T47D (cell line): Measurements from ENCODE around the gene GBA2.

Experiments
- DNase-seq, 2 experiments: peaks; one replicate each; pipeline versions ENCODE4 v3.0.0 to v3.0.0-alpha.2; 2011 to 2012; ENCODE audit warnings: low read depth in 1 of 2, low spot score in 1 of 2
- JUND ChIP-seq: IDR thresholded peaks from 2 replicates; pipeline ENCODE4 v1.6.1; 2012; ENCODE audit warnings: low read depth
- in situ Hi-C: cut with HindIII; loops from 2 replicates; pipeline ENCODE4 v1.10.0; 2016; ENCODE audit warnings: low sequenced_read_pairs, low pct_unique_long_range_greater_than_20kb

Gene GBA2

DNA sequence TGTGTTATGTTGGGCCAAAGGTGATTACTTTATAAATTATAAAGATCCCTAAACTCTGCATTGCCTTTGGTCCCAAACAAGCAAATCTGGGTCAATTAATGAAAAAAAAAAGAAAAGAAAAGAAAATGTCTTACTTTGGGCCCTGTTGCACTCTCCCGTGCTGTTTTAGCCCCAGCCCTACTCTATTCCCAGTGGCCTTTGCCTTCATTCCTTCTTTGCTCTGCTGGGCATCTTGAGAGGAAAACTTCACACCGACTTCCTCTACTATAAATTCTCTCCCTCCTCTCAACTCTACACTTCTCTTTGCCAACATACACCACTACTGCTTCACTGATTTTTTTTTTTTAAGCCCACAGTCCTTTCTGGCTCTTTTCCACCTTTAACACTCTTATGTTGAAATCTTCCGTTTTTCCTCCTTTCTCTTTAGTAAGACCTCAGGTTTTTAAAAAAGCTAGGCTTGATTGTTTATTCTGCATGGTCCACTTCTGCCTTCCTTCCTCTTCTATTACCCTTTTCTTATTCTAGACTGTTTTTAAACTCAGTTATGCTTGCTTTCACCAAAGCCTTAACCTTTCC, 9.5 kb upstream of the GBA2 start:
- no peak for DNase-seq

DNA sequence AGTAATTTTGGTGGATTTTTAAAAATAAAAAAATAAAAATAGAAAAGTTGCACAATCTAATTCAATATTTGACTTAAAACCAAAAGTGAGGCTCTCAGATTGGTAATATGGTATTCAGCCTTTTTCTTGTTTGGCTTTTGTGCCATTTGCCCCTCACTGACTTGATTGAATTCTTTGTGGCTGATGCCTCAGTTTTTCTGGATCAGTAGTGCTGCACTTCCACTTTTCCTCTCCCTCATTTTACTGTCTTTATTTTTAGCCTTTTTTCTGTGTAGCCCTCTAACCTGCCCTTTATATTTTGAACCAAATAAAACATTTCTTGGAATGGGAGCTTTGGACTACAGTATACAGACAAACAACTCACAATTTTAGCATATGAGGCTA, 8.9 kb upstream of the GBA2 start:
- no peak for TF ChIP-seq JUND
- no peak for DNase-seq
- in situ Hi-C loops, result no loop called here

More for the DNA sequence above, 9.5 kb upstream of the GBA2 start:
- in situ Hi-C loops, result no loop called here
- no peak for TF ChIP-seq JUND

DNA sequence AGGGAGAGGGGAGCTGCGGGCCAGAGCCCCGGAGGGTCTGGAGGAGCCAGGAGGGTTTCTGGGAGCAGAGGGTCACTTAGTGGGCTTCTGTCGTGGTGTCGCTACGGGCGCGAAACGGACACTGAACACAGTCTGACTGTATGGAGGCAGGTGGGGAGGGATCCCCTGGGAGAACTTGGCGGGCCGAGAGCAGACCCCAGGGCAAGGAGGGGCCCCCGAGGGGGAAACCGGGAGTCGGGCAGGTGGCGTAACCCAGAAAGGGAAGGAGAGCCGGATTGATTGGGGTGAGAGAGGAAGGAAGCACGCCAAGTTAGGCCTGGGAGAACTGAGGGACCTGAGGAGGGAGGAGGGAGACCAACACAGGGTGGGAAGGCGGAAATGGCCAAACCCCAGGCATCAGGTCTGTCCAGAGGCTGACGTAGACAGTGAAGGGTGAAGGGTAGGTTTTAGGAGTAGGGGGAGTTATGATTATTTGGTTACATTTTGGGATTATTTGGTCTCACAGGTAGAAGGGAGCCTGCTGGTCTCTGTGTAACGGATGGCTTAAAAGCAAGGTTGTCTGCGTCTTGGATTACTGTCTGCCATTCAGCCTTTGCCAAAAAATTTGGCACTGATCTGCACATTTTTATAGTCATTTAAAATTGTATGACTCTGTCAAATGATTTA, 8.3 kb upstream of the GBA2 start:
- no peak for TF ChIP-seq JUND
- no peak for DNase-seq
- in situ Hi-C loops, result no loop called here

DNA sequence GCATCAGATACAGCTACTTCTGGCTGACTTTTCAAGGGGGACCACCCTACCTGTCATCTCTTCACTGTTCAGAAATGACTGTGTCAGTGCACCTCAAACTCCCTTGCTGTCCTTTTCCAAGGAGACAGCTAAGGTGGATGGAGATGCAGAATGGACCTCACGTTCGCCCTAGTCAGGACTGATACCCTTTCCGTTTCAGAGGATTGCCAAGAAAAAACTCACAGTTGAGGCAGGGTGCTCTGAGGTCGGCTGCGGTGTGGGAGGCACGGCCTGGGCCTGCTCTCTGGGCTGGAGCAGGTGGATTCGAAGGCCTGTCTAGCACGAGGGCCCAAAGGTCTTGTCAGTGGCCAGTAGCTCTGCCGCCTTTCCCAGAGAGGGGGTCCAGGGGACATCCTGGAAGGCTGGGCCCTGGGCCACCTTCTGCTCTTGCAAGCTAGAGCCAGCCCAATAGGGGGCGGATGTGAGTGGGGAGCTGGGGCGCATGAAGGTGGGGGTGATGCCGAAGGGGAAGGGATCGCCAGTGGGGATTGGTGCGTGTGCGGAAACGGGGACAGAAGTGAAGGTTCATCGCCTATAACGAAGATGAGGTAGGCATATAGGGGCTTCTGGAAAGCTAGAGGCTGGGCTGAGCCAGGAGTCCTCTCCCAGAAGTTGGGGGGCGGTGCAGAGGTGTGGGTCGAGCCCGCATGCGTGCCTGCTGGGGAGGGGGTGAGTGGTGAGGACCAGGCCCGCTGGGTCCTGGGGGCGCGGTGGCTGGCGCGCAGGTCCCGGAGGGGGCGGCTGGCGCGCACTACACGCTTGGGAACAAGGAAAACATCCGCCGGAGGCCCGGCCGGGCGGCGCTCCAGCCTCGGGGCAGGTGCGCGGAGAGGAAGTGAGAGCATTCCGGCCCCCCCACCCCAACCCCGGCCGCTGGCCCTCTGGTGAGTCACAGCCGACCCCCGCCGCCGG, 7.5 kb upstream of the GBA2 start:
- in situ Hi-C loops, result no loop called here
- DNase-seq, result no peak

DNA sequence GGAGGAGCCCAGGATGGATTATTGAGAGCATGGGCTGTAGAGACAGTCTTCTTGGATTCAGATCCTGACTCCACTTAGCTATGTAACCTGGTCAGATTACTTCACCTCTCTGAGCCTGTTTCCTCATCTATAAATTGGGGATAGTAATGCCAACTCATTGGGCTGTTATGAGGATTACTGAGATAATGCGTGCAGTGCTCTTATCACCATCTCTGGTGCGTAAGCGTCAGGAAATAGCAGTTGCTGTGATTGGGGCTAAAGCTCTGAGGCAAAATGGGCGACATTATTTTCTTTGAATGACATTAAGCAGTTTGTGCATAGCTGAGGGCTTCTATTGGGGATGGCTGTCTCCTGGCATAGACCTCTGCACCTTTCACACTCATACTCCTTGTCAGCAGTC, 6.0 kb upstream of the GBA2 start:
- in situ Hi-C loops, result no loop called here
- no peak for TF ChIP-seq JUND
- no peak for DNase-seq

More for the DNA sequence above, 7.5 kb upstream of the GBA2 start:
- TF ChIP-seq JUND, result no peak

DNA sequence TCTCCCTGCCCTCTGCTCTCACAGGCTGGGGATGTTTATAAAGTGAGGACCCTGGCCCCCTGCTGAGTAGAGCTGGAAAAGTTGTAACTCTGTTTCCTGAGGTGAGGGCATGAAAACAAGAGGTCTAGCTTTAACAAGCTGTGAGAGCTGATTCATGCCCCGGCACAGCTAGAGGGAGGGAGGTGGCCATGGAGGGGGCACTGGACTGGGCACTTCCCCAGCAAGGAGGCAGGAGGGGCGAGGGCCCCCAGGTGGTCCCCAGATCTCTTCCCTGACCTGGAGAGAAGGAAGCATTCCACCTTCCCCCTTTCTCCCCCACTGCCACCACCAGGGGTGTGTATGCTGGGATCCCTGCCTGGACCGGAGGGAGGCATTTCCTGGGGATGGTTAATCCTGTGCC, 5.2 kb upstream of the GBA2 start, which contains the start of gene MSMP:
Gene MSMP (minus strand): TSS at position 13 of the 400 bp plus-strand sequence. CDS start 147 bp downstream, outside the sequence.
- in situ Hi-C loops, result no loop called here
- no peak for DNase-seq
- TF ChIP-seq JUND, result no peak

DNA sequence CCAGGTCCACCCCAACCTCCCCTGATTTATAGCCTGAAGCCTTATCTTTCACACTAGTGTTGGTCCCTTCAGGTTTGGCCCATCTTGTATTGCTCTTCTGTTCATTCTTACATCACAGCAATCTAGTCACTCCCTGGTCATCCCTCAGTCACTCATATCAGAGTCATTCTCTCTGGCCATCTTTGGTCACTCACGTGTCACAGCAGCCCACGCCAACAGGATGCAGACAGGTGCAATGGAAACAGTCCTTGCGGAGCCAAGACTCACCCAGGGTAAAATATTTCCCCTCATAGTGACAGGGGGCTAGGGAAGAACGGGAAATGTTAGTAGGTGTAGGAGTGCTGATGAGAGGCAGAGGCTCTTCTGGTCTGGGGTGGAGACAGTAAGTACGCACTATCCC, 4.4 kb upstream of the GBA2 start:
- no peak for DNase-seq
- TF ChIP-seq JUND, result no peak
- in situ Hi-C loops, result no loop called here

DNA sequence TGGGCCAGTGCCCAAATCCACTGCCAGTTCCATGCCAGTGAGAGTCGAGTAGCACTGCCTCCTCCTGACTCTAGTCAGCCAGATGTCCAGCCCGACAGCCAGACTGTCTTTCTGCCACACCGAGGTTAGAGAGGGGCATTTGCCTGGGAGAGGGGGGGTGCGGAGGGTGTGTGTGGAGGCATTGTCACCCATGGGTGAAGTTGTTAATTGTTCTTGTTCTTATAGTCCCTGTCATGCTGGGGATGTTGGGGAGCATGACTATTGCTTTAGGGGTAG, 1.2 kb upstream of the GBA2 start:
- no peak for DNase-seq
- in situ Hi-C loops, result no loop called here
- TF ChIP-seq JUND, result no peak

DNA sequence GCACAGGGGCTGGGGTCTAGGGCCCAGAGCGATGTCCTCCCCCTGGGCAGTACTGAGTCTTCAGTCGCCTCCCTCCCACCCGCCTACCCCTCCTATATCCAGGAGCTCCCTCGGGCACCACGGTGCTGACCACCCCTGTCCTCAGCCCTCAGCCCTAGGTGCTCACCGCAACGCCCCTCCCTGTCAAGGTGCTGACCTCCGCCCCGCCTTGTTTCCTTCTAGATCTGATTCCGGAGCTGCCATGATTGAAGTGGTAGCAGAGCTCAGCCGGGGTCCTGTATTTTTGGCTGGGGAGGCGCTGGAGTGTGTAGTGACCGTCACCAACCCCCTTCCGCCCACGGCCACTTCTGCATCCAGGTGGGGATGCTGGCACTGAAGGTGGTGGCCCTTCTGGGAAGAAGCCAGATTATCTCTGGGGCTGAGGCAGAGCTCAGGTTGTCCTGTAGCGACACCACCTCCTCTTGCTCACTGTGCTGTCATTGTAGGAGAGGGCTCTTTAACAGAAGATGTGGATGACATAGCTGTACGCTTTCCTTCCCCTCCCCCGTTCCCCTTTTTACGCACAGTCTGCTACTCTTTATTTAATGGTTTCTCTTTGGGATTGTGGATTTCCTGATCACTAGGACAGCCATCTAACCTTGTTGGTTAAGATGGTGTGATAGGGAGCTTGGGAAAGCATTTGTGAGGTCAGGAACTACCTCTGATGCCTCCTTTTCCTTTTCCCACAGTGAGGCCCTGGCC, 657 bp upstream of the GBA2 start:
- in situ Hi-C loops, result no loop called here
- DNase-seq, result no peak
- TF ChIP-seq JUND, result no peak

DNA sequence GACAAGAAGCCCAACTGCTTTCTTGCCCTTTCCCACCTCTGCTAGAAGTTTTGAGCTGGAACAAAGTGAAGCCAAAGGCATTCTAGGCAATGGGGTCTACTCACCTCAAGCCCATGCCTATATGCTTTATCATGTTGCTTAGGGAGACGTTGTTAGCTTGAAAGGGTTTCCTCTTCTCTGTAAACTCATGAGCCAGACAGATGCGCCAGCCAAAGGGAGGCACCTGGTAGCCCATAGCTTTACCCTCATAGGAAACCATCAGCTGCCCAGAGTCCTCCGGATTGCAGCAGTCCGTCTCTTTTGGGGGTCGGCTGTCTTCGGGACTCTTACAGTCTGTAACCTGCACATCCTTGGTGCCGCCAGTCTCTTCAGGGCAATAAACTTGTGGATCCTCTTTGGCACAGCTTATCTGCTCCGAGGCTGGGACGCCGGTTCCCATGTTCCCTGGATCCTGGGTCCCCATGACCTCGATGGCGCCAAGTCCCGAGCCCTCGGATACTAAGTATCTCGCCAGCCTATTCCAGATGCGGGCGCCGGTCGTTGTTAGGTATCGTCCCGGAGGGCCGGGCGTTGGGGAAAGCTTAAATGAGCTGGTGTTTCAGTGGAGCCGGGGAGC, 678 bp downstream of the GBA2 start:
- DNase-seq, result no peak
- TF ChIP-seq JUND, result no peak
- in situ Hi-C loops, result no loop called here

DNA sequence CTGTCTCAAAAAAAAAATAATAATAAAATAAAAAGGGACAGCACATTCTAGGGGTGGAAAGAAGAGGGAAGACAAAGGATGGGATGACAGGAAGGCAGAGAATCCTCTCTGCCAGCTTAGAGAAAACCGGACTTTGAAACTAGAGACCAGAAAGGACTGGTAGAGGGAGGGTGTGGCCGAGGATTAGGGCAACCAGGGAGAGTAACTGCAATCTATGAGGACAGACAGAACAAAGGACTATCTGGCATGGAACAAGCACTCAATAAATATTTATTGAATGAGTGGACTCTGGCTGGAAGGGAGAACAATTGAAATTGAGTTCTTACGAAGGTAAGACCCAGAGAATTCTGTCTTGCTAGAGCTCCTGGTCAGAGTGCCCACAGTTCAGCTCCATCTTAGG, 2.4 kb downstream of the GBA2 start:
- in situ Hi-C loops, result no loop called here
- no peak for DNase-seq
- no peak for TF ChIP-seq JUND

DNA sequence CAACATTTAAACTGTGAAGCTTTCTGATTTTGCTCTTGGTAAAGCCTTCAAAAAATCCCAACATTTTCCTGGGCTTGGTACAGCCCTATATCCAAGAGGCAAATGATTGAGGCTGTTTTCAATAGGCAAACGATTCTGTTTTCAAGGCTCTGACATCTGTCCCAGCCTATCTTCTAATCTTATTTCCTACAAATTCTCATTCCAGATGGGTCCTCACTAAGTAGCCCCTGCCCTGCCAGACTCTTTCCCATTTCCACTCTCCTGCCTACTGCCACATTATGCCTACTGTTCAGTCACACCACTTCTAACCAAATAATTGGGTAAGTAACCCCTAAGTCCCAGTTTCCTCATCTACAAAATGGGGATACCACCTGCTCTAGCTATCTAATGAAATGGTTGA, 3.5 kb downstream of the GBA2 start:
- in situ Hi-C loops, result no loop called here
- TF ChIP-seq JUND, result no peak
- DNase-seq, result no peak
